ENCODE data around the gene SLC35E3.

DNA sequence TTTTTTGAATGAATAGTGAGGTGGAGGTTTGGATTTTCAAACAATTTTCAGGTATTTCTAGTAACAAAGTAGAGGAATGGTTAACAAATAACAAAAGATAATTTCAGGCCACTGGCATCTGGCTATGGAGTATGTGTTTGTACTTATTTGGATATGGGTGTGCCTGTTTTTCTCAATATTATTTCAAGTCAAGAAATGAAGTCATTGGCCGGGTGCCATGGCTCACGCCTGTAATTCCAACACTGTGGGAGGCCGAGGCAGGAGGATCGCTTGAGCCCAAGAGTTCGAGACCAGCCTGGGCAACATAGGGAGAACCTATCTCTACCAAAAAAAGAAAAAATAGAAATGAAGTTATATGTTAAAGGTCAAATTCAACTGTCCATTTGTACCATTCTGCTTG, 13.9 kb downstream of the SLC35E3 start:
- TF ChIP-seq, protein P1, sequence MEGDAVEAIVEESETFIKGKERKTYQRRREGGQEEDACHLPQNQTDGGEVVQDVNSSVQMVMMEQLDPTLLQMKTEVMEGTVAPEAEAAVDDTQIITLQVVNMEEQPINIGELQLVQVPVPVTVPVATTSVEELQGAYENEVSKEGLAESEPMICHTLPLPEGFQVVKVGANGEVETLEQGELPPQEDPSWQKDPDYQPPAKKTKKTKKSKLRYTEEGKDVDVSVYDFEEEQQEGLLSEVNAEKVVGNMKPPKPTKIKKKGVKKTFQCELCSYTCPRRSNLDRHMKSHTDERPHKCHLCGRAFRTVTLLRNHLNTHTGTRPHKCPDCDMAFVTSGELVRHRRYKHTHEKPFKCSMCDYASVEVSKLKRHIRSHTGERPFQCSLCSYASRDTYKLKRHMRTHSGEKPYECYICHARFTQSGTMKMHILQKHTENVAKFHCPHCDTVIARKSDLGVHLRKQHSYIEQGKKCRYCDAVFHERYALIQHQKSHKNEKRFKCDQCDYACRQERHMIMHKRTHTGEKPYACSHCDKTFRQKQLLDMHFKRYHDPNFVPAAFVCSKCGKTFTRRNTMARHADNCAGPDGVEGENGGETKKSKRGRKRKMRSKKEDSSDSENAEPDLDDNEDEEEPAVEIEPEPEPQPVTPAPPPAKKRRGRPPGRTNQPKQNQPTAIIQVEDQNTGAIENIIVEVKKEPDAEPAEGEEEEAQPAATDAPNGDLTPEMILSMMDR (conservative IDR thresholded peaks at IDR 0.05), result no peak
- no peak for TF ChIP-seq ZFX (IDR thresholded peaks at IDR 0.05)
